NCI-H2029 treated with DMSO at 0.1 percent for 48 hours (cell line): ENCODE measurements around the gene CTNNA3.

ENCODE experiments used
- DNase-seq: peaks from one replicate; lab custom pipeline; 2025; lab: John Stamatoyannopoulos, UW

CTNNA3 gene

DNA sequence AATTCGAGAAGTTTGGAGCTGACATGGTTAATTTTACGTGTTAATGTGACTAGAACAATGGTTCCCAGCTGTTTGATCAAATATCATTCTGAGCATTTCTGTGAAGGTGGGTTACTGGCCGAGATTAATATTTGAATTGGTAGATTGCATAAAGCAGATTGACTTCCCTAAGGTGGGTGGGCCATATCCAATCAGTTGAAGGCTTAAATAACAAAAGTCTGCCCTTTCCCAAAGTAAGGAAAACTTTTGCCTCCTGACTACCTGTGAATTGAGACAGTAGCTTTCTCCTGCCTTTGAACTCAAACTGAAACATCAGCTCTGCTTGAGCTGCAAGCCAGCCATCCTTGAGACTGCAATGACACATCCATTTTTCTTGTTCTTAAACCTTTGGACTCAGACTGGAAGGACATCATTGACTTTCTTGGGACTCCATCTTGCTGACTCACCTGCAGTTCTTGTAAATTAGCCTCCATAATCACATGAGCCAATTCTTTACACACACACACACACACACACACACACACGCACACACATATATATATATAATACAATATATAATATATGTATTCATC lies 833.2 kb downstream of the CTNNA3 start:
- no peak for DNase-seq

- DNase-seq = no peak
These were observed 835.5 kb downstream of the CTNNA3 start for GRCh38 chr10:66860376-66860945.

DNA sequence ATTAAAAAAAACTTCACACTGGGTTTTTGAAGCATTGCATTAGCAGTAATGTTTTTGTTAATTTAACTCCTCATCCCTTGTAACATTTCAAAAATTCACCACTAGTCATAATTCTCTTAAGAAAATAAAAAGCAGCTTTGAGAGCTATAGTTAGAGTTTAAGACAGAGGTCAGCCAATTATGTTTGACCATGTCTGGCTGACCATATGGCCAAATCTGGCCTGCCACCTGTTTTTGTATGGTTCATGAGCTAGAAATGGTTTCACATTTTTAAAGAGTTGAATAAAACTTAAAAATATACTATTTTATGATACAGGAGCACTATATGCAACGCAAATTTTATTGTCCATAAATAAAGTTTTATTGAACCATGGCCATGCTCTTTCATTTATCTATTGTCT lies 843.2 kb downstream of the CTNNA3 start:
- DNase-seq = no peak

GRCh38 chr10:66848856-66849255 lies 847.1 kb downstream of the CTNNA3 start:
- DNase-seq = no peak

DNA sequence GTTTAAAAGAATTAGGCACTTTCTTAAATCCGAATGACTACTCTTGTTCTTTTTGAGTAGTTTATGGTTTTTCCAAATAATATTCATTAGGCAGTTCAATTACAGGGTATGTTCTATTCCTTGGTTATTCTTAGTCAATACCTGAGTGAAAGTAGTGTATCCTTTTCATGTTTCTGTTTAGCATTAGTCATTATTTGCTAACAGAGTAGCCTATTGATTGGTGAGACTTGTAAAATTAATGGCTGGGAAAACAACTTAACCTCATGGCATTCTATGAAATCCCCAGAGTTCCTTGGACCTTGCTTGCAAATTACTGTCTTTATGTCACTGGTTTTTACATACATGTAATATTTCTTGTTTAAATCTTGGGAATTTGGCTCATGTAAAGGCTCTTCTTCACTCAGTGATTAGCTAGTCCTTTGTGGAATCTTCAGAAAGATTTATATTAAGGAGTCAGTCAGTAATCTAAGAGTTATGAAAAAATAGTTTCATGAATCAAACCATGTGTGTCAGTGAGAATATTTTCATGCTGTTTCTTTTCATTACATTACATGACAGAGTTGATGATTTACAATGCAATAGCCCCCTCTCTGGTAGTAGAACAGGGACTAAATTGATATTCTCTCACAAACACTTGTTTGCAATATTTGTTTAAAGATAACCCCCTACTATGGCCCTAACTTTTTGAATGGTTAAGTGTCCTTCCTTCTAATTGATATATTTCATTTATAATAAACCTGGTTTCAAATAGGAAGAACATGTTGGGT lies 851.6 kb downstream of the CTNNA3 start:
- no peak for DNase-seq

DNA sequence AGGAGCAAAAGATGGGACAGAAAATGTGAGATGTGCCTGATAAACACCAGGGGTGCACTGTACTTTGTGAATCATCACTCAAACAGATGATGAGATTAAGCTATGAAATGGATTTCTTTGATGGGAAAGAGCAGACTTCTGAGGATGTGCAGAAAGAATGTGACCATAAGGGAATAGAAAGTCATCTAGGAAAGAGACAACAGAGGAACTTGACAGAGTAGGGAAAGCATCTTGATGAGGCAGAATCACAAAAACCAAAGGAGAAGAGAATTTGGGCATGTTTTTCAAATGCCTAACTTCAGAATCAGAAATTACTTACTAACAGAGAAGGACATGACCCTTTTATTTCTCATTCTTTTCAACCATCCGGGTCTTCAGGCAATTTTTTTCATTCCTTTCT lies 852.6 kb downstream of the CTNNA3 start:
- no peak for DNase-seq

DNA sequence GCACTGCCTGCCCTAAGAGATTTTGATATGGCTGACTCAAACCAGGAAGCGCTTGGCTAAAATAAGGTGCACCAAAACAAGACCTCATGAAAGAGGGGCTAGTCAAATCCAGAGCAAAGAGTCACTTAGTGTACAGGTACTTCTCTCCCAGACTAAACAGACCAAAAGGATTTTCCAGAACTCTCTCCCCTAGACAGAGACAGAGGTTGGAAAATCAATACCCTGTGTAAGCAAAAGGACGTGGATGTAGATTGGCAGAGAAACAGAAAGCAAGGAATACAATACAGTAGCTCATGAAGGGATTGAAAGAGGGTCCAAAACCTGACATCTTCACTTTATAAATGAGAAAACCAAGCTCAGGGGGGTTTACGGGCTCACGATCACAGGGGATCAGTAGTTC lies 853.1 kb downstream of the CTNNA3 start:
- DNase-seq = no peak

- DNase-seq = no peak
These were observed 853.6 kb downstream of the CTNNA3 start for GRCh38 chr10:66842371-66842770.

GRCh38 chr10:66838656-66839055 lies 857.3 kb downstream of the CTNNA3 start:
- no peak for DNase-seq

DNA sequence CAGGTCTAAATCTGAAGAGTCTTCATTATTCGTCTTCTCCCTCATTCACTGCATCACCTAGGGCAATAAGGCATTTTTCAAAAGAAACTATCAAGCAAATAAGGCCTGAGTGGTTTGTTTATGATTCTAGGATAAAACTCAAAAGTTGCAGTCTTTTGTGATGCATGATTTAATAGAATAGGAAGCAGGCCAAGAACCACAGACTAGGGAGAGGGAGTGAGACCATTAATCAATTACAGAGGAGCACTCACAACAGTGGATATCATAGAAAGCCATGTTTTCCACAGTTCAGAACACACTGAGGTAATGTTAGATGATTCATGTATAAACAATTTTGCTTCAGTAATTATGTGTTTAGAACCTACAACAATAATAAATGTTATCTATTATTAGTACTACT lies 858.0 kb downstream of the CTNNA3 start:
- DNase-seq = no peak

DNA sequence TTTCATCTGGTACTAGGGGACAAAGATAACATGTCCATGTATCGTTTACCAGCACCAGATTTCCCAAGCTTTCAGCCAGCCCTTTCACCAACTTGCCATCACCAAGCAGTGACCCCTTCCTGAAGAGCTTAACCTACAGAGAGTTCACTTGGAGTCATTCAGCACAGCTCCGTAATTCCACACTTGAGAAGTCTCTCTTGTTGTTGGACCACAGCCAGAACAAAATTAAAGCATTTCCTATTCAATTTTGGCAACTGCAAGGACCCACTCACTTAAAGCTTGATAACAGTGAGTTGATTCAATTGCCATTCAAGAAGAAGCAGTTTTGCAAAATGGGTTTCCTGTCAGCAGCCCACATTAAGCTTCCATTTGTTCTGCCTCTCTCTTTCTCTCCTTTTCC lies 858.7 kb downstream of the CTNNA3 start:
- no peak for DNase-seq

GRCh38 chr10:66836771-66837170 lies 859.2 kb downstream of the CTNNA3 start:
- no peak for DNase-seq

DNA sequence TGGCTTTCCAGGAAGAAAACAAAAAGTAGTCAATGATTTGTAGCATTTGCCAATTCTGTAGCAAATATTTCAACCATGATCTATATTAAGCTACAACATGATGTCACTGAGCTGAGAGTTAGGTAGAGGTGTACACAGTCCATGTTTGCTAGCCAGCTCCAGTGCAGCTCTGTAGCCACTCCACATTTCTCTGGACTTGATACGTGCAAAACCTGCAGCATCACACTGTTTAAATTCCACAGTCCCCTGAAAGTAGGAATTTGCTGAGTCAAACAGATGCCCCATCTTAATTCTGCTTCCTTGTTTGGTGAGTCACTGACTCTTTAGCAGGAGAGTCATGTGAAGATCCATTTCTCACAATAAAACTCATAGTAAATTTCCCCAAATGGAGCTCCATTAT lies 859.9 kb downstream of the CTNNA3 start:
- no peak for DNase-seq

DNA sequence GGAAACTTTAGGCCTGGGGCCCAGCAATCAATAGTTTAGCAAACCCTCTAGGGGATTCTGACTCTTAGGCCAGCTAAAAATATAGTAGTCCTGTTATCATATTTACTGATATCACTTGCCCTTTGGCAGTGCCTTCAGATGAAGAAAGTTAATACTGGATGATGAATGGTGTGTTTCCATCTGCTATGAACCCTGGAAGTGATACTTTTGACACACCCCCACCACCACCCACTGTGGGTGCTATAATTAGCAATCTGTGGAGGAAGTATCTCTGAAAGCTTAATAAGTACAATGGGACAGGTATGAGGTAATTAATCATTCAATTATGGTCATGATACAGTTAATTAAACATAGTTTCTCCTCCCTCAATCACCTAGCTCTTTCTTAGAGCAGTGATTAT lies 860.6 kb downstream of the CTNNA3 start:
- DNase-seq = no peak

DNA sequence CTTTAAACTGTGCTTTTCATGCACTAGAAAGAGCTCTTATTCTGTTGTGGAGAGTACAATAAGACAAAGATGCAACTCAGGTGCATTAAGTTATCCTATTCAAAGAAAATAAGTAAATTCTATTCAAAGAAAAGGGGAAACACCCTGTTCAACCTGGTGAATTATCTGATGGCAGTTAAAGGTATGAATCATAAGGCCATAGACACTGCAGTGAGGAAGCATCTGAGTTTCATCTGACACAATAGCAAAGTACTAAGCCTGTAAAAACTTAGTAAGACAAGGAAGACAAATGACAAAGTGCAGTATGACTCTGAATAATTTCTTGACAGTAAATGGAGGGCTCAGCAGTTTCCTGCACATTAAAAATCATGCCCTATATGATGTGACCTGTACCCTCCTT lies 861.2 kb downstream of the CTNNA3 start:
- DNase-seq = no peak

- DNase-seq = no peak
These were observed 862.1 kb downstream of the CTNNA3 start for GRCh38 chr10:66833861-66834260.

DNA sequence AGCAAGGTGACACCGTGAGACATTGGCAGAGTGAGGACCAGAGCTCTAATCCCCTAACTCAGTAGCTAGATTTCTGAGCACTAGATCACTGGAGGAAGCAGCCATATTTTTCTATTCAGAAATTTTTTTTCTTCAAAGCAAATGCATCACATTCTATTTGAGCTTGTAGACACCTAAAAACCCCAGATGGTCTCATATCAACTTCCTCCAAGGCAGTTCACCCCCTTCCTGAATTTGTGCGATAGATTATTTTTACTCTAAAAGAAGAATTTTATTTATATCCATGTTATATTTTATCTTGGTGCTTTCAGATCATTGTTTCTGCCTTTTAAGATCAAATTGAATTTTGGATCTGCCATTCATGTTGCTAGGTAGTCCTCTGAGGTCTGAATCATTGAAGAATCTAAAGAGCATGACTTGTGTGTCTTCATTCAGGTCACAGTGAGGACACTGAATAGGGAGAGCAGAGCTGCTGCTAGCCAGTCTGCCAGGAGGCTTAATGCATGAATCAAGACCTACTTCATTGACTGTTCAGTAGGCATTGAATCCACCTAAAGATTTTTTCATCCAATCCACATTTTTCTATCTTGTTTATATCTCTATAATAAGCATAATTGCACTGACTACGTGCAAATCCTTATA lies 863.1 kb downstream of the CTNNA3 start:
- no peak for DNase-seq

DNA sequence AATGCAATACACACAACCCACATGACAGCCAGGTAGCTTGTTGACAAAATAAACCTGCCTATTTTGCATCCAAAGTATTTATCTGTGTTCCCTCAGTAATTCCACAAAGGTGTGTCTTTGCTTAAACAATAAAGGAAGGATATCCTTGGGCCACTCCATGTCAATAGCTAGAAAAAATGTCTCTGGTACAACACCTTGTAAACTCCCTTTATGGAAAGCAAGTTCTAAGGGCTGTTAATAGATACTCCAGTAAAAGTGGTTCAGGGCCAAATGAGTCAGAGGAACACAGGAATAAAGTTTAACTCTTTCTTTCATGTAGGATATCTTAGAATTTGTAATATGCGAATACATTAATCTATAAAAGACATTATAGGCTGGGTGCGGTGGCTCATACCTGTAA lies 867.0 kb downstream of the CTNNA3 start:
- DNase-seq = no peak

- DNase-seq = no peak
These were observed 868.6 kb downstream of the CTNNA3 start for GRCh38 chr10:66827353-66827752.

DNA sequence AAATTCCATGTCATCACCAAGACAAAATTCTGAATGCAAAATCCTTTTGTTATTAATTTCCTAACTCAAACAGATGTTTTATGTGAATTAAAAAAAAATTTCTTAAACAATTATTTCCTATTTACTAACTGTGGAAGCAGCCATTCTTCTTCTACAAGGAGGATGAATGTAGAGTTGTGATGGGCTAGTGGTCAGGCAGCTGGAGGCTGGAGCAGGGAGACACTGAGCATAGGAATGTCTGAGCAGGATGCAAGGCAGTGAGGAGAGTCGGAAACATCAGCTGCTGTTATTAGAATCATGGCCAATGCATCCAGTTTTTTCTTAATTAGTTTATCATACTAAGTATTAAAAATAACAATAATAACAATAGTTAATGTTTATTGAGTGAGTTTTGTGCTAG lies 872.7 kb downstream of the CTNNA3 start:
- DNase-seq = no peak

- no peak for DNase-seq
These were observed 873.2 kb downstream of the CTNNA3 start for GRCh38 chr10:66822801-66823200.

- DNase-seq = no peak
These were observed 876.3 kb downstream of the CTNNA3 start for GRCh38 chr10:66819691-66820090.

- no peak for DNase-seq
These were observed 882.9 kb downstream of the CTNNA3 start for GRCh38 chr10:66813122-66813521.
